Natural killer cell treated with Interleukin-12 subunit alpha and Interleukin-12 subunit beta and Interleukin-15 and Interleukin-18, amount 100 ng/mL, for 72 hours (primary cell): Measurements from ENCODE around the gene DNAJC16. TPM values are rescaled to one million over a fixed set of nuclear protein-coding genes. Genes with fewer than 3 reads are reported as not detected.
"Not testable (repeated sequence)": the region's sequence is repeated elsewhere in the genome, so short reads cannot be mapped to it uniquely, and the experiment has no call there.

Experiments used
- ATAC-seq, 2 donors: fragments of 150-1000 bp; cut with Tn5 transposase in 1 of 2; sonication (Bioruptor Pico), chemical (Tn5 transposase) in 1 of 2; 2 replicates each; pipeline ENCODE4 v1.10.0; 2021
- DNase-seq: peaks from one replicate; pipeline ENCODE4 v3.0.0; 2022; ENCODE audit warnings: low spot score
- H3K27ac Mint-ChIP-seq, 2 donors: 1 replicate in 1 of 2; 2 replicates in 1 of 2; pipeline ENCODE4 v1.8.0; 2022; ENCODE audit warnings: mixed read lengths in 2 of 2, mild to moderate bottlenecking in 1 of 2, moderate library complexity in 1 of 2
- H3K27me3 Mint-ChIP-seq, 2 donors: 1 replicate in 1 of 2; 2 replicates in 1 of 2; pipeline ENCODE4 v1.8.0; 2022; ENCODE audit warnings: mixed read lengths in 2 of 2
- H3K36me3 Mint-ChIP-seq: one replicate; pipeline ENCODE4 v1.8.0; 2022; ENCODE audit warnings: mixed read lengths
- H3K4me1 Mint-ChIP-seq, 2 donors: 1 replicate in 1 of 2; 2 replicates in 1 of 2; pipeline ENCODE4 v1.8.0; 2022; ENCODE audit warnings: low read depth in 2 of 2, mixed read lengths in 2 of 2, mild to moderate bottlenecking in 1 of 2
- H3K4me3 Mint-ChIP-seq: one replicate; pipeline ENCODE4 v1.8.0; 2022; ENCODE audit warnings: mixed read lengths
- H3K9me3 Mint-ChIP-seq: 2 replicates; pipeline ENCODE4 v1.8.0; 2022; ENCODE audit warnings: mixed read lengths
- total RNA-seq, 2 donors: library from RNA; stranded (reverse); gene quantifications; one replicate each; pipeline ENCODE4 v1.2.3, GENCODE V29; 2022

DNAJC16 gene
- total RNA-seq, 2 donors from 2014 or later, result 15.5 to 23.7 TPM

- peak; percentile 92 for DNase-seq
- H3K4me3 Mint-ChIP-seq, result peak overlapping the region; percentile 84
- peak; percentile 97 for ATAC-seq
- peaks cover 11 to 13% of the 10 kb centered on the region in 2 donors for H3K4me1 Mint-ChIP-seq
- H3K27me3 Mint-ChIP-seq, result peaks cover 0 to 6% of the 10 kb centered on the region in 2 donors
- H3K36me3 Mint-ChIP-seq, result no peaks in the 10 kb centered on the region
- H3K9me3 Mint-ChIP-seq, result no peaks in the 10 kb centered on the region
- peak overlapping the region; percentile 80 to 92 for H3K27ac Mint-ChIP-seq
These were observed 76.7 kb downstream of the DNAJC16 start for GRCh38 chr1:15603050-15603965.

- not testable (repeated sequence) for DNase-seq, H3K36me3 Mint-ChIP-seq, H3K9me3 Mint-ChIP-seq, H3K27me3 Mint-ChIP-seq, ATAC-seq
- peaks cover 11 to 13% of the 10 kb centered on the region in 2 donors for H3K4me1 Mint-ChIP-seq
- H3K27ac Mint-ChIP-seq, result peak overlapping the region; percentile 80 to 92
- H3K4me3 Mint-ChIP-seq, result peak overlapping the region; percentile 84
These were observed 77.3 kb downstream of the DNAJC16 start for GRCh38 chr1:15603966-15604282.

- Mint-ChIP-seq H3K4me1 (peaks cover 11 to 13% of the 10 kb centered on the region in 2 donors), H3K4me3 (peak overlapping the region; percentile 84), H3K27ac (peak overlapping the region in 1 of 2 donors; percentile 80)
- H3K27me3 Mint-ChIP-seq, H3K36me3 Mint-ChIP-seq, ATAC-seq, DNase-seq, H3K9me3 Mint-ChIP-seq: not testable (repeated sequence)
These were observed 77.8 kb downstream of the DNAJC16 start for GRCh38 chr1:15604400-15604799.

- H3K4me3 Mint-ChIP-seq, result no peak overlapping the region
- ATAC-seq (no peak), DNase-seq (no peak)
- no peaks in the 10 kb centered on the region for H3K9me3 Mint-ChIP-seq
- no peaks in the 10 kb centered on the region for H3K36me3 Mint-ChIP-seq
- H3K27me3 Mint-ChIP-seq, result no peaks in the 10 kb centered on the region
- H3K4me1 Mint-ChIP-seq, result peaks cover 11 to 13% of the 10 kb centered on the region in 2 donors
- no peak overlapping the region for H3K27ac Mint-ChIP-seq
These were observed 79.0 kb downstream of the DNAJC16 start for GRCh38 chr1:15605398-15606383.

- Mint-ChIP-seq H3K4me1 (no peaks in the 10 kb centered on the region), H3K27me3 (no peaks in the 10 kb centered on the region), H3K9me3 (no peaks in the 10 kb centered on the region), H3K4me3 (no peak overlapping the region), H3K27ac (no peak overlapping the region), H3K36me3 (no peaks in the 10 kb centered on the region)
- ATAC-seq (no peak), DNase-seq (no peak)
These were observed 83.0 kb downstream of the DNAJC16 start for GRCh38 chr1:15609631-15610030.

GRCh38 chr1:15610167-15610566 lies 83.5 kb downstream of the DNAJC16 start:
- Mint-ChIP-seq H3K27me3 (no peaks in the 10 kb centered on the region), H3K4me1 (no peaks in the 10 kb centered on the region), H3K4me3 (no peak overlapping the region), H3K9me3 (no peaks in the 10 kb centered on the region), H3K36me3 (no peaks in the 10 kb centered on the region), H3K27ac (no peak overlapping the region)
- ATAC-seq (no peak), DNase-seq (no peak)

- DNase-seq, result no peak
- H3K4me3 Mint-ChIP-seq, result peak overlapping the region; percentile 86
These were observed 89.9 kb downstream of the DNAJC16 start for GRCh38 chr1:15616373-15617172.

GRCh38 chr1:15617173-15618076 lies 90.8 kb downstream of the DNAJC16 start, which contains the start of gene DDI2:
Gene DDI2 (plus strand): TSS chr1:15617458. CDS start chr1:15617671, 213 bp downstream.
- ATAC-seq (peak; percentile 96 to 98), DNase-seq (peak; percentile 98)
- Mint-ChIP-seq H3K4me3 (peak within 1 kb of the TSS; percentile 86), H3K27me3 (no peaks in the 10 kb centered on the region), H3K36me3 (no peaks in the 10 kb centered on the region), H3K4me1 (peaks cover 21 to 39% of the 10 kb centered on the region in 2 donors), H3K9me3 (no peaks in the 10 kb centered on the region), H3K27ac (peak within 1 kb of the TSS; percentile 80 to 95)

More at GRCh38 chr1:15616373-15617172, 89.9 kb downstream of the DNAJC16 start:
- Mint-ChIP-seq H3K9me3 (no peaks in the 10 kb centered on the region), H3K27ac (peak overlapping the region; percentile 78 to 90), H3K4me1 (peaks cover 19 to 35% of the 10 kb centered on the region in 2 donors), H3K36me3 (no peaks in the 10 kb centered on the region), H3K27me3 (no peaks in the 10 kb centered on the region)
- ATAC-seq, result peak in 1 of 2 donors; percentile 21

- Mint-ChIP-seq H3K4me3 (peak overlapping the region; percentile 86), H3K9me3 (no peaks in the 10 kb centered on the region), H3K36me3 (no peaks in the 10 kb centered on the region), H3K4me1 (peaks cover 27 to 47% of the 10 kb centered on the region in 2 donors), H3K27me3 (no peaks in the 10 kb centered on the region), H3K27ac (peak overlapping the region; percentile 80 to 95)
- DNase-seq, result no peak
- no peak for ATAC-seq
These were observed 91.5 kb downstream of the DNAJC16 start for GRCh38 chr1:15618077-15618654.

GRCh38 chr1:15618655-15619525 lies 92.2 kb downstream of the DNAJC16 start:
- H3K4me1 Mint-ChIP-seq, result peaks cover 27 to 47% of the 10 kb centered on the region in 2 donors
- ATAC-seq (no peak), DNase-seq (no peak)
- H3K9me3 Mint-ChIP-seq, result no peaks in the 10 kb centered on the region
- H3K36me3 Mint-ChIP-seq, result no peaks in the 10 kb centered on the region
- peak overlapping the region; percentile 80 to 95 for H3K27ac Mint-ChIP-seq
- H3K4me3 Mint-ChIP-seq, result peak overlapping the region; percentile 86
- H3K27me3 Mint-ChIP-seq, result no peaks in the 10 kb centered on the region

GRCh38 chr1:15620155-15620545 lies 93.5 kb downstream of the DNAJC16 start:
- Mint-ChIP-seq H3K4me3 (peak overlapping the region; percentile 28), H3K27me3 (no peaks in the 10 kb centered on the region), H3K4me1 (peaks cover 31 to 52% of the 10 kb centered on the region in 2 donors), H3K9me3 (no peaks in the 10 kb centered on the region), H3K27ac (peak overlapping the region; percentile 80 to 85), H3K36me3 (no peaks in the 10 kb centered on the region)
- DNase-seq, result no peak
- ATAC-seq, result no peak
